Neuron (in vitro differentiated cells): ENCODE data around the gene TMEM72.

Experiments used
- H2AFZ ChIP-seq: one replicate; pipeline ENCODE4 v1.6.1; 2013; ENCODE audit warnings: low read depth, mild to moderate bottlenecking, inconsistent platforms, low read length, moderate library complexity
- H3K27me3 ChIP-seq: one replicate; pipeline ENCODE4 v1.6.1; 2013; ENCODE audit warnings: low read length; ENCODE audit not compliant: insufficient read depth
- H3K36me3 ChIP-seq: one replicate; pipeline ENCODE4 v1.6.1; 2013; ENCODE audit warnings: low read length; ENCODE audit not compliant: insufficient read depth
- H3K4me1 ChIP-seq: one replicate; pipeline ENCODE4 v1.6.1; 2013; ENCODE audit warnings: low read length; ENCODE audit not compliant: insufficient read depth
- H3K4me3 ChIP-seq: 2 replicates; pipeline ENCODE4 v1.5.1; 2013; ENCODE audit warnings: mild to moderate bottlenecking, low read length, moderate library complexity
- H3K9me3 ChIP-seq: one replicate; pipeline ENCODE4 v1.6.1; 2013; ENCODE audit warnings: low read length

The TMEM72 gene

DNA sequence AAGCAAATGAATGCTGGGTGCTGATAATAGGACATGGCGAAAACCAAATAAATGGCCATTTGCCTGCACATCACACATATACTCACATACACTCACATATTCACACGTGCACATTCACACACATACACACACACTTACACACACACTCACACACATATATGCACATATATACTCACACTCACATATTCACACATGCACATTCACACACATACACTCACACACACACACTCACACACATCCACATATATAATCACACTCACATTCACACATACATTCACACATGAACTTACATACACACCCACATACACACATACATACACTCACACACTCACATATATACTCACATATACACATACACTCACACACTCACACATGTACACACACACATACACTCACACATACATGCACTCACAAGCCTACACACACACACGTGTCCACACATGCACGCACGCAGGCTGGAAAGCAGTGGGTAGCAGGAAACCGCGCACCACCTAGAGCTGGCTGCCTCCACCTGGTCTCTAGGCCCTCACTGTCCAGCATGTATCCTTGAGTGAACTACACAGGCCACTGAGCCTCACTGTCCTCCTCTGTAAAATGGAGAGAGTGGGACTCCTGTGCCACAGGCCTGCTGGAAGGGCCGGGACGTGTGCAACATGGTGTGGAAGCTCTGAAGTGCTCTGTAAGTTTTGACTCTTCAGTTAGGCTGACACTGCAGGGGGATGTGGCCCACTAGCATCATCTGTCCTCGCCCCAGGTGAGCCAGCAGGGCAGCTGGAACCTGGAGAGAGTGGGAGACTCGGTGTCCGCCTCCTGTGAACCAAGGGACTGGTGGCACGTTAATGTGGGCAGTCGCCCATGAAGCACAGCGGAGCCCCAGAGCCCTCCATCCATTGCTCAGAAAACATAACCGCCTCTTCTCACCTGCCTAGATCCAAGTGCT is 14.9 kb downstream of the TMEM72 start:
- Histone ChIP-seq H3K4me1 (no peaks in the 10 kb centered on the region), H3K36me3 (no peaks in the 10 kb centered on the region), H2AFZ (no peak overlapping the region), H3K27me3 (no peaks in the 10 kb centered on the region), H3K9me3 (no peaks in the 10 kb centered on the region), H3K4me3 (no peak overlapping the region)

- H3K4me3 ChIP-seq: no peak overlapping the region
- no peaks in the 10 kb centered on the region for H3K4me1 ChIP-seq
- H3K9me3 ChIP-seq: no peaks in the 10 kb centered on the region
- H3K36me3 ChIP-seq: no peaks in the 10 kb centered on the region
- H2AFZ ChIP-seq: no peak overlapping the region
- no peaks in the 10 kb centered on the region for H3K27me3 ChIP-seq
Observed at GRCh38 chr10:44926751-44927351, 15.7 kb downstream of the TMEM72 start.

GRCh38 chr10:44927352-44927751 is 16.2 kb downstream of the TMEM72 start:
- Histone ChIP-seq H3K27me3 (no peaks in the 10 kb centered on the region), H3K4me1 (no peaks in the 10 kb centered on the region), H2AFZ (no peak overlapping the region), H3K36me3 (no peaks in the 10 kb centered on the region), H3K4me3 (no peak overlapping the region), H3K9me3 (no peaks in the 10 kb centered on the region)

GRCh38 chr10:44928462-44928861 is 17.3 kb downstream of the TMEM72 start:
- Histone ChIP-seq H2AFZ (no peak overlapping the region), H3K36me3 (no peaks in the 10 kb centered on the region), H3K9me3 (no peaks in the 10 kb centered on the region), H3K4me1 (no peaks in the 10 kb centered on the region), H3K4me3 (no peak overlapping the region), H3K27me3 (no peaks in the 10 kb centered on the region)

DNA sequence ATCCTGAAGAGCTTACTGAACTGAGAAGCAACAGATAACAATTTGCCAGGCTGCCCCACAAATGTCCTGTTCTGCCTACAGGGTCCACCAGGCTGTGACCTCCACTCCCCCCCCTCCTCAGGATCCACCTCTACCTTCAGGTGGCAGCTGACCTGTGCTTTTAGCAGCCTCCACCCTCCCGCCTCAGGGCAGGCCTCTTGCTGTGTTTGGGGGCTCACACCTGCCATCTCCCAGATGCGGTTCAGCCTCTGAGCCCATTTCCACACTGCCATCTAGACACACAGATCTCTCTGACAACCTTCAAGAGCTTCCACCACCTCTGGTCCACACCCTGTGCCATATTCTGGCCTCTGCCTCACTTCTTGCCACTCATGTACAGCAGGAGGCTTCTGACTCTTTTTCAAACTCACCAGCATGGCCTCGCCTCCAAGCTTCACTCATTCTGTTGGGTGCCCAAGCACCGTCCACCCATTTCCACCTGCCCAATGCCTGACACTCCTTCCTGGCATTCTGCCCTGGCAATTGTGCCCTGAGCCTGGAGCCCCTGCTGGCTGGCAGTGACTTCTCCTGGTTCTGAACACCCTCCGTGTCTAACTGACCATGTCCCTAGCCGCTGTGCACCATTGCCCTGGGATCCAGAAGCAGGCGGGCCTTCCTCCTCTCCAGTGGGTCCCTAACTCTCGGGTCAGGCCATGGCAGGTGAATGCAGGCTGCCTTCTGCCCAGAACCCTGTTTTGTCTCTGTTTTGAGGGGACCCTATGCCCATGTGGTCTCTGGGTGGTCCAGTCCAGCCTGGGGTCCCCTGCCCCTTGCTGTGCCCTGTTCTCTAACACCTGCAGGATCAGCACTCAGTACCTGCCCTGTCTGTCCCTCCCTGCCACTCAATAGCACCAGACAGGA is 18.5 kb downstream of the TMEM72 start:
- no peaks in the 10 kb centered on the region for H3K9me3 ChIP-seq
- no peaks in the 10 kb centered on the region for H3K4me1 ChIP-seq
- no peaks in the 10 kb centered on the region for H3K36me3 ChIP-seq
- H3K4me3 ChIP-seq: no peak overlapping the region
- no peak overlapping the region for H2AFZ ChIP-seq
- no peaks in the 10 kb centered on the region for H3K27me3 ChIP-seq

DNA sequence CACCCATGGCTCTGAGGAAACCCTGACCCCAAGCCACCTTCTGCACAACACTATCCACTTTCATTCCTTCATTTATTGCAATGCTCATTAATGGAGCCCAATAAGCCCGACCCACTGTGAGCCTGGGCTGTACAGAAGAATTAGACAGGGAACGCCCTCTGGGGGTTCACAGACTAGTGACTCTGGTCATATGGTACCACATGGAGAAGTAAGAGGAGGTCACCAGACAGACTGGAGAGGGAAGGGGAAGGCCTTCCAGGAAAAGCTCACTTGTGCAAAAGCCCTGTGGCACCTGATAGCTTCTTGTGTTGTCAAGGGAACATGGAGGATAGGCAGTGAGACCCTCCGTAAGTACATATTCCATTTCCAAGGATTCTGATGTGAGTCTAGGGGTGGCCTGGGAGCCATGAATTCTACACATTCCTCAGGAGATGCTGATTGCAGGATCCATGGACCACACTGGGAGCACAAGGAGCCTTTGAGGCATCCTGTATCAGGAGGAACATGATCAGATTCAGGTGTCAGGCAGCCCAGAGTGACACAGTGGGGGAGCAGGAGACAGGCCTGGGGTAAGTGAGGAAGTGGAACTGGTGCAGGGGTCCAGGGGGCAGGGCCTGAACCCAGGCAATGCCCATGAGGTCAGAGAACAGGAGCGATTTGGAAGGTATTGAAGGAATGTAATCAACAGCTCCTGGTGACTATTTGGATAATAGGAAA is 19.9 kb downstream of the TMEM72 start:
- H3K4me3 ChIP-seq: no peak overlapping the region
- peaks cover 2% of the 10 kb centered on the region for H3K27me3 ChIP-seq
- H3K36me3 ChIP-seq: no peaks in the 10 kb centered on the region
- no peaks in the 10 kb centered on the region for H3K9me3 ChIP-seq
- H3K4me1 ChIP-seq: no peaks in the 10 kb centered on the region
- no peak overlapping the region for H2AFZ ChIP-seq

DNA sequence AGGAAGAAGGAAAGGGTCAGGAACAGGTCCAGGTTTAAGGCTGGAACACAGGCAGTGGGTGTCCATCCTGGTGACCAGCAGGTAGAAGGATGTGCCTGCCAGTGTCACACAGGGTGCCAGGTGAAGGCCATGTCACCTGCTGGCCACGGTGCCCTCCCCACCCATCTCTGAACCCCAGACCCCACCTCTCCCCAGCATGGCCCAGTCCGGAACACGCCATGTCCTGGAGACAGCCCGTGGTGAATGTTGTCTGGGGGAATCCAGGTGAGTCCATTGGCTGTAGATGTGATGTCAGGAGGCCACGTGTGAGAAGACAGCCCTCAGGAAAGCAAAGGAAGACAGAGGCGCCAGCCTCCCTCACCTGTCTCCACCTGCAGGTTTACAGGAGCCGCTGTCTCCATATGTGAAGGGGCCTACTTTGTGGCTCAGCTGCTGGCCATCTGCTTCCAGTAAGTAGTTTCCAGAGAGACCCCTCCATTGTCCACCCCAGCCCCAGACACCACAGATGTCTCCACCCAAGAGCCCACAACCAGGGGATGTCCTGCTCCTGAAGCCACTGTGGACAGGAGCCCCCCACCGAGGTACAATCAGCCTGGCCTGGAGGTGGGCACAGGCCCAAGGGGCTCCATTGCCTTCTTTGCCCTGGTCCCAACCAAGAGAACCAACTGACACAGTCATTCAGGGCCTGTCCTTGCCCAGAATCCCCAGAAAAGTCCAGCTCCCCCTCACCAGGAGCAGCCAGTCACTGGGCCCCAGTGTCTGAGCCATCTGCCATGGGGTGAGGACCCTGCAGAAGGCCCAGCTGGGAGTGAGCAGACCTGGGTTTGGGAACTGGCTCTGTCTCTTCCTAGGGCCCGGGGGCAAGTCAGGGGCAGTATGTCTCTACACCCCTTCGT is 20.7 kb downstream of the TMEM72 start:
- no peaks in the 10 kb centered on the region for H3K9me3 ChIP-seq
- H3K4me3 ChIP-seq: no peak overlapping the region
- H3K36me3 ChIP-seq: no peaks in the 10 kb centered on the region

DNA sequence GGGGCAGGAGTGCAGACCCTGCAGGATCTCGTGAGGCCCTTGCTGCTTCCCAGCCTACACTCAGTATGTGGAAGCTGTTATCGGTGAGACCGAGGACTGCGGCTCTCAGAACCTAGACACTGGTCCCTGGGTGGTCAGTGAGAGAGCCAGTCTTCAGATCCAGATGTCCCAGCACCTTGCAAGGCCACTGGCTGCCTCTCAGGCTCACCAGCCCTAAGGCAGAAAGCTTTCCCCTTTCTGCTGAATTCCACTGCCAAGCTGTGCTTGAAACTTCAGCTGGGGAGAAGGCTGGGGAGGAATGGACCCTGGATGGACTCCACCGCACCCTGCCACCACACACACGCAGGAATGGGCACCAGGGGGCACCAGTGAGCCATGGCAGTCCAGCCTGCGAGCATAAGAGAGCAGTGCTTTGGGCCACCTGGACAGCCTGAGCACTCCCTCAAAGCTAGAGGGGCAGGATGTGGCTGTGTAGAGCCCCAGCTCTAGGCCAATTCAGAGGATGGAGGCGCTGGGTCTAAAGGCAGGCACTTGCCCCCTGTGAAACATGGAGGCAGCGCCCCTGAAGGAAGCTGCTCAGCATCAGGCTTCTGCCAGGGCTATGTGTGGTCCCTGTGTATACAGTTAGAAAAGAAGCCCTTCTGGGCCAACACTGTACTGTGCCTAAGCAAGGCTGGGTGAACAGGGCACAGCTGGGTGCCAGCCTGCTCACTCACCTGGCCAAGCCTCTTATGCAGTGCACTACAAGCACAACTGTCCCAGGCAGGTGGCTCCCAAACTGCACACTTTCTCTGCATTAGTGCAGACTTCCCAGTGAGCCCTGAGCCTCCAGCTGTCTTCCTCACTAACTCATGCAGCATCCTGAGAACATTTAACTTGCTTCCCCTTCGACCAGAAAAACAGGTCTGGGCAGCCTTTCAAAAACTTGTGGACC is 21.6 kb downstream of the TMEM72 start:
- Histone ChIP-seq H3K9me3 (no peaks in the 10 kb centered on the region), H3K27me3 (peaks cover 2% of the 10 kb centered on the region), H2AFZ (no peak overlapping the region), H3K36me3 (no peaks in the 10 kb centered on the region), H3K4me1 (no peaks in the 10 kb centered on the region), H3K4me3 (no peak overlapping the region)

More for the DNA sequence above, 20.7 kb downstream of the TMEM72 start:
- no peak overlapping the region for H2AFZ ChIP-seq
- no peaks in the 10 kb centered on the region for H3K4me1 ChIP-seq
- H3K27me3 ChIP-seq: peaks cover 2% of the 10 kb centered on the region

GRCh38 chr10:44933451-44934321 is 22.5 kb downstream of the TMEM72 start:
- no peak overlapping the region for H3K4me3 ChIP-seq

DNA sequence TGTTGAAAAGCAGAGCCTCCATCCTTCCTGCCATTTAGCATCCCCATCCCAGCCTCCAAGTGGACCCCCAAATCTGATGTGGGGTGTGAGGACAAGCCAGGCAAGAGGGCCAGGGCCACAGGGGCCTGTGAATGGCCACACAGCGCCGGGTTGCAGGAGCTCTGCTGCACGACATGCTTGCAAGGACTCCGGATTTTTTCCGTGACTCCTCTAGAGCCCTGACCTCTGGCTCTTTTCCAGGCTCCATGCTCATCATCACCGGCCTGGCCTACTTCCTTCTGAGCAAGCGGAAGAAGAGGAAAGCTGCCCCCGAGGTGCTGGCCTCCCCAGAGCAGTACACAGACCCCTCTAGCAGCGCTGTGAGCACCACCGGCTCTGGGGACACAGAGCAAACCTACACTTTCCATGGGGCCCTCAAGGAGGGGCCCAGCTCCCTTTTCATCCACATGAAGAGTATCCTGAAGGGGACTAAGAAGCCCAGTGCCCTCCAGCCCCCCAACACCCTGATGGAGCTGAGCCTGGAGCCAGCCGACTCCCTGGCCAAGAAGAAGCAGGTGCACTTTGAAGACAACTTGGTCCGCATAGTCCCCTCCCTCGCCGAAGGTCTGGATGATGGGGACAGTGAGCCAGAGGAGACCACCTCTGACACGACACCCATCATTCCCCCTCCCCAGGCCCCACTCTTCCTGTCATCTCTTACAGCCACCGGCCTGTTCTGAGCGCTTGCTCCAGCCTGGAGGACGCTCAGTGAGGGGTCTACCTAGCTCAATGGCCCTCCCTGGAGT is 23.5 kb downstream of the TMEM72 start:
- Histone ChIP-seq H2AFZ (no peak overlapping the region), H3K4me1 (no peaks in the 10 kb centered on the region), H3K4me3 (no peak overlapping the region), H3K9me3 (no peaks in the 10 kb centered on the region), H3K36me3 (no peaks in the 10 kb centered on the region), H3K27me3 (peaks cover 2% of the 10 kb centered on the region)

More at GRCh38 chr10:44933451-44934321, 22.5 kb downstream of the TMEM72 start:
- Histone ChIP-seq H3K4me1 (no peaks in the 10 kb centered on the region), H2AFZ (no peak overlapping the region), H3K36me3 (no peaks in the 10 kb centered on the region), H3K9me3 (no peaks in the 10 kb centered on the region), H3K27me3 (peaks cover 2% of the 10 kb centered on the region)
